Liver (tissue), 9 donors: ENCODE measurements around the gene APH1A. TPM values are rescaled to one million over a fixed set of nuclear protein-coding genes. Genes with fewer than 3 reads are reported as not detected.
A peak's percentile ranks its signal among the peaks of the same experiment; 100 is the strongest.

Experiments used
- DNase-seq: peaks from one replicate; pipeline ENCODE4 v3.0.0-alpha.2; 2017; ENCODE audit warnings: low spot score
- H3K27ac ChIP-seq, 2 donors: one replicate each; pipeline ENCODE4 v1.7.0; 2013; ENCODE audit warnings: inconsistent platforms in 2 of 2, low read length in 2 of 2, control low read depth in 1 of 2, low read depth in 1 of 2, mild to moderate bottlenecking in 1 of 2
- H3K27me3 ChIP-seq, 4 donors: one replicate each; pipeline versions ENCODE4 v1.6.1 to v1.7.0; 2013; ENCODE audit warnings: low read length in 3 of 4, inconsistent platforms in 1 of 4, mild to moderate bottlenecking in 1 of 4, moderate library complexity in 1 of 4; ENCODE audit not compliant: control insufficient read depth in 4 of 4, insufficient read depth in 4 of 4
- H3K36me3 ChIP-seq, 4 donors: one replicate each; pipeline versions ENCODE4 v1.6.1 to v1.7.0; 2013; ENCODE audit warnings: low read length in 3 of 4, mild to moderate bottlenecking in 3 of 4, low read depth in 1 of 4, moderate library complexity in 1 of 4; ENCODE audit not compliant: control insufficient read depth in 4 of 4, insufficient read depth in 3 of 4
- H3K4me1 ChIP-seq, 4 donors: one replicate each; pipeline versions ENCODE4 v1.6.1 to v1.7.0; 2013; ENCODE audit warnings: low read length in 3 of 4, mild to moderate bottlenecking in 3 of 4, moderate library complexity in 1 of 4; ENCODE audit not compliant: control insufficient read depth in 4 of 4, insufficient read depth in 4 of 4
- H3K4me3 ChIP-seq, 3 donors: one replicate each; pipeline versions ENCODE4 v1.6.1 to v1.7.0; 2013; ENCODE audit warnings: low read length in 3 of 3, control low read depth in 1 of 3, low read depth in 1 of 3, mild to moderate bottlenecking in 1 of 3
- H3K9ac ChIP-seq, 2 donors: one replicate each; pipeline ENCODE4 v1.7.0; 2013; ENCODE audit warnings: low read length in 2 of 2, mild to moderate bottlenecking in 2 of 2, moderate library complexity in 2 of 2, control low read depth in 1 of 2, low read depth in 1 of 2
- H3K9me3 ChIP-seq, 4 donors: one replicate each; pipeline versions ENCODE4 v1.6.1 to v1.7.0; 2013; ENCODE audit warnings: low read length in 3 of 4; ENCODE audit not compliant: control insufficient read depth in 4 of 4
- CTCF ChIP-seq: fragments of 150-350 bp; IDR thresholded peaks from 2 replicates; pipeline ENCODE4 v1.5.1; 2017; ENCODE audit warnings: improper control_type of control experiment, low read depth, low read length; ENCODE audit not compliant: missing input control
- FOXA1 ChIP-seq: IDR thresholded peaks from 2 replicates; pipeline ENCODE4 v1.6.1; 2016; ENCODE audit warnings: antibody characterized with exemption
- FOXA2 ChIP-seq: IDR thresholded peaks from 2 replicates; pipeline ENCODE4 v1.6.1; 2016; ENCODE audit warnings: antibody characterized with exemption
- GABPA ChIP-seq, 2 donors: IDR thresholded peaks in 1 of 2; conservative IDR thresholded peaks in 1 of 2; 2 replicates each; pipeline ENCODE4 v1.6.1; 2016; ENCODE audit warnings: antibody characterized with exemption in 2 of 2, mild to moderate bottlenecking in 1 of 2, moderate library complexity in 1 of 2
- HNF4A ChIP-seq, 2 donors: conservative IDR thresholded peaks; 2 replicates each; pipeline ENCODE4 v1.6.1; 2016; ENCODE audit warnings: antibody characterized with exemption in 2 of 2, mild to moderate bottlenecking in 2 of 2
- JUND ChIP-seq, 2 donors: IDR thresholded peaks; 2 replicates each; pipeline ENCODE4 v1.6.1; 2016; ENCODE audit warnings: antibody characterized with exemption in 2 of 2
- MAX ChIP-seq: IDR thresholded peaks from 2 replicates; pipeline ENCODE4 v1.6.1; 2016; ENCODE audit warnings: antibody characterized with exemption
- NR2F2 ChIP-seq: IDR thresholded peaks from 2 replicates; pipeline ENCODE4 v1.6.1; 2016; ENCODE audit warnings: antibody characterized with exemption
- RAD21 ChIP-seq, 2 donors: IDR thresholded peaks; 2 replicates each; pipeline ENCODE4 v1.6.1; 2016; ENCODE audit warnings: antibody characterized with exemption in 2 of 2, mild to moderate bottlenecking in 2 of 2
- REST ChIP-seq: IDR thresholded peaks from 2 replicates; pipeline ENCODE4 v1.6.1; 2016; ENCODE audit warnings: antibody characterized with exemption, mild to moderate bottlenecking
- RXRA ChIP-seq, 2 donors: IDR thresholded peaks; 2 replicates each; pipeline ENCODE4 v1.6.1; 2017 to 2018; ENCODE audit warnings: antibody characterized with exemption in 2 of 2, mild to moderate bottlenecking in 1 of 2
- SP1 ChIP-seq: IDR thresholded peaks from 2 replicates; pipeline ENCODE4 v1.6.1; 2018; ENCODE audit warnings: antibody characterized with exemption, mild to moderate bottlenecking
- TAF1 ChIP-seq: conservative IDR thresholded peaks from 2 replicates; pipeline ENCODE4 v1.6.1; 2016; ENCODE audit warnings: antibody characterized with exemption, mild to moderate bottlenecking
- YY1 ChIP-seq: IDR thresholded peaks from 2 replicates; pipeline ENCODE4 v1.6.1; 2016; ENCODE audit warnings: antibody characterized with exemption, mild to moderate bottlenecking
- WGBS: extraction: QIAGEN DNeasy Blood & Tissue Kit; methylation state at CpG from one replicate; pipeline ENCODE4 v1.1.7; 2013; 5-methylcytosine and 5-hydroxymethylcytosine counted together
- polyA plus RNA-seq, 2 donors: library from polyadenylated mRNA; stranded (reverse) in 1 of 2; unstranded in 1 of 2; fragments of 200-250 nt in 1 of 2; fragments of >200 nt in 1 of 2; fragmentation: Nextera tagmentation in 1 of 2; extraction: Ambion mirVana in 1 of 2; gene quantifications; one replicate each; pipeline versions ENCODE4 v1.2.1 to v1.2.3, GENCODE V29; 2013 to 2015
- total RNA-seq, 2 donors: library from RNA; depleted of rRNA; stranded (reverse); fragments of >200 nt; gene quantifications; one replicate each; pipeline ENCODE4 v1.2.3, GENCODE V29; 2014
- donor health status: healthy.
- donor health status: healthy.
- donor health status: healthy.
- donor health status: healthy.
- donor health status: healthy.

APH1A gene
- total and polyA plus RNA-seq, 4 donors, result 25.1 to 93.6 (median 57.1) TPM

- DNase-seq, result no peak
Measured at GRCh38 chr1:150261367-150261766, 7.4 kb downstream of the APH1A start.

GRCh38 chr1:150259758-150260669, 8.8 kb downstream of the APH1A start:
- peak; percentile 67 for DNase-seq
- Histone ChIP-seq H3K27ac (peak overlapping the region; percentile 45 to 58), H3K4me3 (peak overlapping the region in 1 of 3 donors; percentile 11), H3K9me3 (no peaks in the 10 kb centered on the region), H3K4me1 (peaks cover 13 to 60% (median 57%) of the 10 kb centered on the region in 4 donors), H3K36me3 (peaks cover 0 to 9% (median 6%) of the 10 kb centered on the region in 4 donors), H3K9ac (peak overlapping the region in 1 of 2 donors; percentile 50), H3K27me3 (no peaks in the 10 kb centered on the region)
- WGBS, result 12% methylated on average over 11 of the region's 11 CpGs
- TF ChIP-seq NR2F2, result no peak
- TF ChIP-seq HNF4A (conservative IDR thresholded peaks at IDR 0.05), result peak; percentile 35 to 49
- TF ChIP-seq MAX, result no peak
- peak; percentile 58 for TF ChIP-seq SP1
- TF ChIP-seq GABPA (IDR thresholded peaks at IDR 0.05 in 1 of 2, conservative IDR thresholded peaks at IDR 0.05 in 1 of 2), result peak in 1 of 2 donors; percentile 44
- TF ChIP-seq FOXA2, result no peak
- peak; percentile 50 to 72 for TF ChIP-seq RXRA (IDR thresholded peaks at IDR 0.05)
- no peak for TF ChIP-seq CTCF
- no peak for TF ChIP-seq REST
- TF ChIP-seq TAF1, result no peak
- no peak for TF ChIP-seq RAD21 (IDR thresholded peaks at IDR 0.05)
- TF ChIP-seq YY1, result no peak
- TF ChIP-seq JUND (IDR thresholded peaks at IDR 0.05), result no peak

More at GRCh38 chr1:150261367-150261766, 7.4 kb downstream of the APH1A start:
- no peaks in the 10 kb centered on the region for H3K27me3 ChIP-seq
- H3K9ac ChIP-seq, result no peak overlapping the region
- H3K9me3 ChIP-seq, result no peaks in the 10 kb centered on the region
- 66% methylated on average over 6 of the region's 6 CpGs for WGBS
- no peak overlapping the region for H3K4me3 ChIP-seq
- H3K4me1 ChIP-seq, result peaks cover 11 to 50% (median 48%) of the 10 kb centered on the region in 4 donors
- peaks cover 4 to 19% (median 17%) of the 10 kb centered on the region in 4 donors for H3K36me3 ChIP-seq
- H3K27ac ChIP-seq, result no peak overlapping the region
- TF ChIP-seq GABPA (IDR thresholded peaks at IDR 0.05 in 1 of 2, conservative IDR thresholded peaks at IDR 0.05 in 1 of 2) (no peak), TAF1 (no peak), REST (no peak), FOXA1 (no peak), RXRA (IDR thresholded peaks at IDR 0.05) (peak in 1 of 2 donors; percentile 12)
